GM19372 (cell line): ENCODE results near the gene ACSF3.

Experiments used
- ATAC-seq: cut with Tn5 transposase; IDR thresholded peaks from one replicate; pipeline ENCODE4 v1.9.1; 2021; ENCODE audit warnings: mild to moderate bottlenecking, low read depth, moderate library complexity; ENCODE audit not compliant: unreplicated experiment

Gene ACSF3

GRCh38 chr16:89106533-89107202 lies 13.0 kb downstream of the ACSF3 start:
- ATAC-seq: no peak

- ATAC-seq: no peak
Measured at GRCh38 chr16:89107203-89107582, 13.5 kb downstream of the ACSF3 start.

- ATAC-seq: no peak
Measured at GRCh38 chr16:89108416-89108815, 14.8 kb downstream of the ACSF3 start.

GRCh38 chr16:89110641-89111040 lies 17.0 kb downstream of the ACSF3 start:
- ATAC-seq: no peak

- ATAC-seq: no peak
Measured at GRCh38 chr16:89111263-89111662, 17.6 kb downstream of the ACSF3 start.

- no peak for ATAC-seq
Measured at GRCh38 chr16:89112377-89113151, 18.9 kb downstream of the ACSF3 start.

- no peak for ATAC-seq
Measured at GRCh38 chr16:89113152-89113547, 19.5 kb downstream of the ACSF3 start.

- ATAC-seq: no peak
Measured at GRCh38 chr16:89113661-89114060, 20.0 kb downstream of the ACSF3 start.

GRCh38 chr16:89114159-89114981 lies 20.7 kb downstream of the ACSF3 start:
- ATAC-seq: no peak

- ATAC-seq: peak; percentile 63
Measured at GRCh38 chr16:89115216-89115861, 21.7 kb downstream of the ACSF3 start.

GRCh38 chr16:89116341-89117226 lies 22.9 kb downstream of the ACSF3 start:
- ATAC-seq: no peak

GRCh38 chr16:89117227-89117974 lies 23.7 kb downstream of the ACSF3 start:
- ATAC-seq: no peak

- ATAC-seq: no peak
Measured at GRCh38 chr16:89117975-89118289, 24.3 kb downstream of the ACSF3 start.

GRCh38 chr16:89118361-89119165 lies 24.9 kb downstream of the ACSF3 start:
- ATAC-seq: no peak

GRCh38 chr16:89119166-89119621 lies 25.5 kb downstream of the ACSF3 start:
- no peak for ATAC-seq

GRCh38 chr16:89119661-89120141 lies 26.0 kb downstream of the ACSF3 start:
- no peak for ATAC-seq

- no peak for ATAC-seq
Measured at GRCh38 chr16:89120281-89120680, 26.6 kb downstream of the ACSF3 start.

GRCh38 chr16:89120921-89121351 lies 27.3 kb downstream of the ACSF3 start:
- no peak for ATAC-seq
